ENCODE data around the gene FOXP1. TPM values are rescaled to one million over a fixed set of nuclear protein-coding genes. Genes with fewer than 3 reads are reported as not detected.
A peak's percentile ranks its signal among the peaks of the same experiment; 100 is the strongest.

Gene FOXP1
- total and polyA plus RNA-seq, 2 experiments from 2014 or later, result 37.4 to 59.9 TPM

DNA sequence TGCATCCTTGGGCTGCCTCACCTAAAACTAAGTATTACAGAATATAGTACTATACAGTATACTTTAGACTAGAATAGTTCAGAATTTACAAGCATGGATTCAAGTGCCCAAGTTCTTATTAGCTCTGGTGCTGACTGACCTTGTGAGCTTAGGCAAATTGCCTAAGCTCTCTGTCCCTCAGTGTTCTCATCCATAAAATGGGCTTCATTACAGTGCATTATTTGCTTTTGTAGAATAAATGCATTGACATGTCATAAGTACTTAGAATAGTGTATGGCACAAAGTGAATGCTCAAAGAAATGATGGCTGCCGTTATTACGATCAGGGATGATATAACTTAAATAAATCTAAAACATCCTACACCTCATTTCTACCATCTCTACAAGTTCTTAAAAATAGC, 269.7 kb downstream of the FOXP1 start:
- no peak for DNase-seq
- no peaks in the 10 kb centered on the region for H3K9me3 ChIP-seq (ENCODE audit: low read depth)
- H3K9me2 ChIP-seq (ENCODE audit: insufficient read depth), result no peaks in the 10 kb centered on the region
- peaks cover 16% of the 10 kb centered on the region; the same call in 1 of the 2 replicates for H3K79me2 ChIP-seq (ENCODE audit: insufficient read depth)
- peaks cover 31% of the 10 kb centered on the region for H3F3A ChIP-seq (ENCODE audit: insufficient read depth)
- H3K27me3 ChIP-seq (replicated peaks; ENCODE audit: insufficient read depth), result no peaks in the 10 kb centered on the region
- no peaks in the 10 kb centered on the region for H3K36me3 ChIP-seq (ENCODE audit: low read depth)
- TF ChIP-seq EZH2 (IDR thresholded peaks at IDR 0.05; ENCODE audit: insufficient read depth, poor library complexity, severe bottlenecking) (no peak), EZH2phosphoT487 (IDR thresholded peaks at IDR 0.05; ENCODE audit: insufficient read depth, low read depth) (no peak)
- no peak overlapping the region for H3K4me2 ChIP-seq (ENCODE audit: unreplicated experiment)
- no peak overlapping the region for H3K27ac ChIP-seq
- in situ Hi-C loops (cut with MboI), result no loop called here
- H4K20me1 ChIP-seq (ENCODE audit: insufficient read depth), result no peaks in the 10 kb centered on the region
- peaks cover 42% of the 10 kb centered on the region for H3K4me1 ChIP-seq (ENCODE audit: insufficient read depth)
- no peak overlapping the region for H3K4me3 ChIP-seq
- no peak overlapping the region for H3K9ac ChIP-seq
- no peak overlapping the region for H2AFZ ChIP-seq
- WGBS, 2 experiments (ENCODE audit: low coverage in 1 of 2, low lambda C conversion rate in 2 of 2, missing lambda C conversion rate in 2 of 2), result 100% methylated on average over 2 of the region's 2 CpGs

DNA sequence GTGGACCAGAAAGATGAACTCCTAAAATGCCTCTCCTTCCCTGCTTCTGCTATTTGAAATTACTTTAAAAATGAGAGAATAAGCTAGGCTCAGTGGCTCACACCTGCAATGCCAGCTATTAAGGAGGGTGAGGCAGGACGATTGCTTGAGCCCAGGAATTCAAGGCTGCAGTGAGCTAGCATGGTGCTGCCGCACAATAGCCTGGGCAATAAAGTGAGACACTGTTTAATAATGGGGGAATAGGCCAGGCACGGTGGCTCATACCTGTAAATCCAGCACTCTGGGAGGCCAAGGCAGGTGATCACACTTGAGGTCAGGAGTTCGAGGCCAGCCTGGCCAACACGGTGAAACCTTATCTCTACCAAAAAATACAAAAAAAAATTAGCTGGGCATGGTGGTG, 271.1 kb downstream of the FOXP1 start:
- Histone ChIP-seq H3K36me3 (ENCODE audit: low read depth) (no peaks in the 10 kb centered on the region), H2AFZ (no peak overlapping the region), H3K9me2 (ENCODE audit: insufficient read depth) (no peaks in the 10 kb centered on the region), H4K20me1 (ENCODE audit: insufficient read depth) (no peaks in the 10 kb centered on the region), H3K4me2 (ENCODE audit: unreplicated experiment) (no peak overlapping the region), H3K27ac (no peak overlapping the region), H3K4me1 (ENCODE audit: insufficient read depth) (peaks cover 30% of the 10 kb centered on the region), H3K9ac (no peak overlapping the region), H3K79me2 (ENCODE audit: insufficient read depth) (peaks cover 10% of the 10 kb centered on the region; the same call in 1 of the 2 replicates), H3K27me3 (replicated peaks; ENCODE audit: insufficient read depth) (no peaks in the 10 kb centered on the region), H3F3A (ENCODE audit: insufficient read depth) (peaks cover 31% of the 10 kb centered on the region), H3K9me3 (ENCODE audit: low read depth) (no peaks in the 10 kb centered on the region), H3K4me3 (no peak overlapping the region)
- in situ Hi-C loops (cut with MboI), result no loop called here
- TF ChIP-seq EZH2phosphoT487 (IDR thresholded peaks at IDR 0.05; ENCODE audit: insufficient read depth, low read depth) (no peak), EZH2 (IDR thresholded peaks at IDR 0.05; ENCODE audit: insufficient read depth, poor library complexity, severe bottlenecking) (no peak)
- DNase-seq, result no peak
- WGBS, 2 experiments (ENCODE audit: low coverage in 1 of 2, low lambda C conversion rate in 2 of 2, missing lambda C conversion rate in 2 of 2), result 95 to 96% methylated on average over 5 of the region's 5 CpGs

DNA sequence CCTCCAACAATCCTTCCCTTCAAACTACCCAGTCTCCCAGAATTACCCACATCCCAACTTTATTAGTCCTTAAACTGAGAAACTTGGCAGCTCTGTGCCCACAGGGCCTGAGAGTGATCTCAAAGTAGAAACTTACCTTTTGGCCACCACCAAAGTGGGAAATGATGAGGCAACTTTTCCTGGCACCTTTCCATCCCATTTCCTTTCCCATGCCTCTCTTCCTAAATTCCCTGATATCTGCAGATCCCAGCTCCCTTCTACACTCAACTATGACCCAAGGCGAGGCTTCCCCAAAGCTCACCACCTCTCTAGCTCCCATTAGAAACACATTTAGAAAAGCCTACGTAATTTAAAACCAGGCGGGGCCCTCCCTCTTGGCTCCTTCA, 271.9 kb downstream of the FOXP1 start:
- Histone ChIP-seq H3K27ac (peak overlapping the region; percentile 83), H3F3A (ENCODE audit: insufficient read depth) (peaks cover 31% of the 10 kb centered on the region), H3K36me3 (ENCODE audit: low read depth) (no peaks in the 10 kb centered on the region), H3K4me2 (ENCODE audit: unreplicated experiment) (peak overlapping the region; percentile 81), H2AFZ (no peak overlapping the region), H3K9me2 (ENCODE audit: insufficient read depth) (no peaks in the 10 kb centered on the region), H3K4me3 (no peak overlapping the region), H3K4me1 (ENCODE audit: insufficient read depth) (peaks cover 26% of the 10 kb centered on the region), H3K27me3 (replicated peaks; ENCODE audit: insufficient read depth) (no peaks in the 10 kb centered on the region), H3K9ac (no peak overlapping the region), H3K79me2 (ENCODE audit: insufficient read depth) (peaks cover 10% of the 10 kb centered on the region; the same call in 1 of the 2 replicates), H3K9me3 (ENCODE audit: low read depth) (no peaks in the 10 kb centered on the region), H4K20me1 (ENCODE audit: insufficient read depth) (no peaks in the 10 kb centered on the region)
- no peak for DNase-seq
- in situ Hi-C loops (cut with MboI), result no loop called here
- WGBS, 2 experiments (ENCODE audit: low coverage in 1 of 2, low lambda C conversion rate in 2 of 2, missing lambda C conversion rate in 2 of 2), result 94 to 99% methylated on average over 3 of the region's 3 CpGs
- no peak for TF ChIP-seq EZH2 (IDR thresholded peaks at IDR 0.05; ENCODE audit: insufficient read depth, poor library complexity, severe bottlenecking)
- TF ChIP-seq EZH2phosphoT487 (IDR thresholded peaks at IDR 0.05; ENCODE audit: insufficient read depth, low read depth), result no peak

DNA sequence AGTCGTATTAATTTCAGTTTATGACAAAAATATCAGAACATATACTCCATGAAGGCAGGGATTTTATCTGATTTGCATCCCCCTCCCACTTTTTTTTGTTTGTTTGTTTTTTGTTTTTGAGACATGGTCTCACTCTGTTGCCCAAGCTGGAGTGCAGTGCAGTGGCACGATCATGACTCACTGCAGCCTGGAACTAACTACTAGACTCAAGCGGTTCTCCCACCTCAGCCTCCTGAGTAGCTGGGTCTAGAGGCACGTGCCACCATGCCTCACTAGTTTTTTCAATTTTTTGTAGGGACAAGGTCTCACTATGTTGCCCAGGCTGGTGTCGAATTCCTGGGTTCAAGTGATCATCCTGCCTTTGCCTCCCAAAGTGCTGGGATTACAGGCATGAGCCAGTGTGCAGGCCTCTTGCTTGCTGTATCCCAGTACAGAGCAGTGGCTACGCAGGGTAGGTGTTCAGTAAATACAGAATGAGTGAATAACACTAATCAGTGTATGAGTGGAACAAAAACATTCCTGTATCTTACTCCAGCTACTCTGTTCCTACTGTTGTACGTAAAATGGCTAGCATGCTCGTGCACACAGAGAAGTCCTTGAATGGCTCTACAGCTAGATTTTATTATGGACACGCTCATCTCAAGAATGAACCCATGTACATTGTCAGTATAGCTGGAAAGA, 272.4 kb downstream of the FOXP1 start:
- DNase-seq, result peak; percentile 75
- H3K9me2 ChIP-seq (ENCODE audit: insufficient read depth), result no peaks in the 10 kb centered on the region
- H3K4me2 ChIP-seq (ENCODE audit: unreplicated experiment), result peak overlapping the region; percentile 81
- no peak overlapping the region; the same call in 1 of the 2 replicates for H2AFZ ChIP-seq
- TF ChIP-seq EZH2 (IDR thresholded peaks at IDR 0.05; ENCODE audit: insufficient read depth, poor library complexity, severe bottlenecking) (no peak), EZH2phosphoT487 (IDR thresholded peaks at IDR 0.05; ENCODE audit: insufficient read depth, low read depth) (no peak)
- H3K79me2 ChIP-seq (ENCODE audit: insufficient read depth), result peaks cover 7% of the 10 kb centered on the region; the same call in 1 of the 2 replicates
- WGBS, 2 experiments (ENCODE audit: low coverage in 1 of 2, low lambda C conversion rate in 2 of 2, missing lambda C conversion rate in 2 of 2), result 62 to 63% methylated on average over 9 of the region's 9 CpGs
- H4K20me1 ChIP-seq (ENCODE audit: insufficient read depth), result no peaks in the 10 kb centered on the region
- H3F3A ChIP-seq (ENCODE audit: insufficient read depth), result peaks cover 31% of the 10 kb centered on the region
- no peaks in the 10 kb centered on the region for H3K27me3 ChIP-seq (replicated peaks; ENCODE audit: insufficient read depth)
- H3K27ac ChIP-seq, result peak overlapping the region; percentile 83
- peak overlapping the region; percentile 55 for H3K4me3 ChIP-seq
- no peaks in the 10 kb centered on the region for H3K36me3 ChIP-seq (ENCODE audit: low read depth)
- H3K9me3 ChIP-seq (ENCODE audit: low read depth), result no peaks in the 10 kb centered on the region
- H3K9ac ChIP-seq, result peak overlapping the region; percentile 58
- peaks cover 26% of the 10 kb centered on the region for H3K4me1 ChIP-seq (ENCODE audit: insufficient read depth)
- in situ Hi-C loops (cut with MboI), result no loop called here
